ENCODE results near the gene GRK7. TPM values are rescaled to one million over a fixed set of nuclear protein-coding genes. Genes with fewer than 3 reads are reported as not detected.
"Not testable (repeated sequence)": the region's sequence is repeated elsewhere in the genome, so short reads cannot be mapped to it uniquely, and the experiment has no call there.

GRK7 gene
- polyA plus RNA-seq, 10 donors, result 0.08 to 0.13 (median 0.12) TPM; not detected in 6

- DNase-seq, result no peak
Measured at GRCh38 chr3:141754032-141754431, 9.2 kb upstream of the GRK7 start.

GRCh38 chr3:141762552-141762951 is 656 bp upstream of the GRK7 start:
- not testable (repeated sequence) for DNase-seq

GRCh38 chr3:141764045-141764444 is 837 bp downstream of the GRK7 start:
- DNase-seq, result no peak

GRCh38 chr3:141764465-141764864 is 1.3 kb downstream of the GRK7 start:
- DNase-seq, result no peak

GRCh38 chr3:141764986-141765385 is 1.8 kb downstream of the GRK7 start:
- peak in 1 of 3 donors; percentile 20 for DNase-seq

- no peak for DNase-seq
Measured at GRCh38 chr3:141767066-141767465, 3.9 kb downstream of the GRK7 start.

- DNase-seq, result no peak
Measured at GRCh38 chr3:141769221-141769894, 6.2 kb downstream of the GRK7 start.

GRCh38 chr3:141773676-141774075 is 10.5 kb downstream of the GRK7 start:
- DNase-seq, result no peak

- no peak for DNase-seq
Measured at GRCh38 chr3:141776376-141776775, 13.2 kb downstream of the GRK7 start.

- DNase-seq, result no peak
Measured at GRCh38 chr3:141776885-141777284, 13.7 kb downstream of the GRK7 start.

GRCh38 chr3:141777957-141778813 is 15.0 kb downstream of the GRK7 start:
- no peak for DNase-seq

GRCh38 chr3:141779667-141780066 is 16.5 kb downstream of the GRK7 start:
- no peak for DNase-seq

- no peak for DNase-seq
Measured at GRCh38 chr3:141782386-141782932, 19.3 kb downstream of the GRK7 start.

GRCh38 chr3:141783632-141784031 is 20.4 kb downstream of the GRK7 start:
- DNase-seq, result no peak

- DNase-seq, result no peak
Measured at GRCh38 chr3:141784096-141784495, 20.9 kb downstream of the GRK7 start.

GRCh38 chr3:141784531-141784930 is 21.3 kb downstream of the GRK7 start:
- no peak for DNase-seq

GRCh38 chr3:141788149-141788548 is 24.9 kb downstream of the GRK7 start:
- DNase-seq, result no peak

- not testable (repeated sequence) for DNase-seq
Measured at GRCh38 chr3:141788750-141789149, 25.5 kb downstream of the GRK7 start.

GRCh38 chr3:141789281-141789680 is 26.1 kb downstream of the GRK7 start:
- no peak for DNase-seq

GRCh38 chr3:141790171-141790570 is 27.0 kb downstream of the GRK7 start:
- DNase-seq, result no peak

GRCh38 chr3:141792495-141792894 is 29.3 kb downstream of the GRK7 start:
- no peak for DNase-seq

- DNase-seq, result no peak
Measured at GRCh38 chr3:141793476-141794260, 30.5 kb downstream of the GRK7 start.
